ENCODE measurements around the gene RYR3. TPM values are rescaled to one million over a fixed set of nuclear protein-coding genes. Genes with fewer than 3 reads are reported as not detected.
A peak's percentile ranks its signal among the peaks of the same experiment; 100 is the strongest.

The RYR3 gene
- total RNA-seq, 2 experiments from 2014 or later: not detected

DNA sequence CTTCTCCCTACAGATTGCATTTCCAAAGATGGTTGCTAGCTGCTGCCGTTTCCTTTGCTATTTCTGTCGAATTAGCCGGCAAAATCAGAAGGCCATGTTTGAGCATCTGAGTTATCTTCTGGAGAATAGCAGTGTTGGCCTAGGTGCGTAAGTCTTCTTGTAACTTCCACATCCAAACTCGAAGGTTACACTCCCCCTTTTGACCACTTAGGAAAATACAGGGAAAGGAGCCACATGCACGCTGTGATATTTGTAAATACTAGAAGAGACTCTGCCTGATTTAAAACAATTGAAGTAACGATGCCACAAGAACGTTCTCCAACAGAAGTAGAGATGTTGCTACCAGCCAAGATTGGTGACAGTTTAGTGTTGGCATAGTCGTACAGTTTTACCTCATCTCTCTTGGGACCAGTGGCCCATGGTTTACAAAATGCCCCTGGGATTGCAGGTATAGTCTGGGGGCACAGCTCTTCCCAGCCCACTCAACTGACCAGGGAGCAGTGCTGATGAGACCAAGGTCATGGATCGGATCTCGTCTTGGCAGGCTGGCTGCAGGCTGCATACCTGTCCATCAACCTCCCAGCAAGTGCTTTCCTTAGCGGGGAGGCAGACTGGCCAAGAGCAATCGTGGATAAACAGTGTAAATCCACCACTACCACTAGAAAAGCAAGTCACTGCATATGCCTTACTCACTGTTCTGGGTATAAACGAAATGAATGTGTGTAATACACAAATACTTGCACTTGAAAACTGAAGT lies 389.1 kb downstream of the RYR3 start:
- no peak overlapping the region for H3K27ac Mint-ChIP-seq
- peaks cover 15% of the 10 kb centered on the region for H3K27me3 Mint-ChIP-seq
- ChIA-PET CTCF (interaction anchor here (0.5 to 3.4 kb wide), 31 partner anchors 9 to 1037 kb away, joined by 3 to 57 read pairs (median 4); no protein-coding TSS in a partner anchor), POLR2A (no interaction called here)
- no peak for DNase-seq
- H3K9me3 Mint-ChIP-seq: no peaks in the 10 kb centered on the region
- H3K4me1 Mint-ChIP-seq (ENCODE audit: low read depth): no peaks in the 10 kb centered on the region
- H3K36me3 Mint-ChIP-seq: no peaks in the 10 kb centered on the region
- intact Hi-C loops (cut with micrococcal nuclease): loop anchor here (1.0 to 2.0 kb wide), 2 partner anchors 407 to 614 kb away; no protein-coding TSS in a partner anchor
- no peak overlapping the region for H3K4me3 Mint-ChIP-seq

DNA sequence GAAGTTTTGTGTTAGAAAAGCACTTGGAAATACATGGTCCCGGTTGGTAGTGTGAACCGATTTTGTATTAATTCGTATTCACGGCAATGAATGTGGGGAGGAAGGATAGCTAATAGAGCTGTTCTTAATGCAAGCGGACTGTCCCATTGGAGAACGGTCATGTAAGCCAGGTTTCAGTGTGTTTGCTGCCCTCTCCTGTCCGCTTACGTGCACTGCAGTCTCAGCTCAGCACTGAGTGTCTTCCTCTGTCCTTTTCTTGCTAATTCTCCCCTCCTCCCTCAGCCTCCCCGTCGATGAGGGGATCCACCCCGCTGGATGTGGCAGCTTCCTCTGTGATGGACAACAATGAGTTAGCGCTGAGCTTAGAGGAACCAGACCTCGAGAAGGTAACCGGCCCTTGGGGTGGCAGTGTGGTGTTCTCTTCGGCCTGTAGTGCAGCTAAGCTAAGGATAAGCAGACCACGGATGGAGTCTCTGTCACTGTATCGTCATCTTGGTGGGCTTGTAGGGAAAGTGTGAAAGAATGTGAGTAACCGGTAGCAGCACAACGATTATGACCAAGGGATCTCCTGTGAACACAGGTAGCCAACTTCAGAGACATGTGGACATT lies 390.0 kb downstream of the RYR3 start:
- Mint-ChIP-seq H3K27ac (no peak overlapping the region), H3K4me3 (no peak overlapping the region), H3K36me3 (no peaks in the 10 kb centered on the region), H3K4me1 (ENCODE audit: low read depth) (no peaks in the 10 kb centered on the region), H3K9me3 (no peaks in the 10 kb centered on the region), H3K27me3 (peaks cover 12% of the 10 kb centered on the region)
- intact Hi-C loops (cut with micrococcal nuclease): loop anchor here (1.0 to 2.0 kb wide), 2 partner anchors 408 to 614 kb away; no protein-coding TSS in a partner anchor
- ChIA-PET POLR2A (no interaction called here), CTCF (interaction anchor here (0.5 to 3.4 kb wide), 40 partner anchors 10 to 1038 kb away, joined by 3 to 57 read pairs (median 4); no protein-coding TSS in a partner anchor)
- peak; percentile 71 for DNase-seq

DNA sequence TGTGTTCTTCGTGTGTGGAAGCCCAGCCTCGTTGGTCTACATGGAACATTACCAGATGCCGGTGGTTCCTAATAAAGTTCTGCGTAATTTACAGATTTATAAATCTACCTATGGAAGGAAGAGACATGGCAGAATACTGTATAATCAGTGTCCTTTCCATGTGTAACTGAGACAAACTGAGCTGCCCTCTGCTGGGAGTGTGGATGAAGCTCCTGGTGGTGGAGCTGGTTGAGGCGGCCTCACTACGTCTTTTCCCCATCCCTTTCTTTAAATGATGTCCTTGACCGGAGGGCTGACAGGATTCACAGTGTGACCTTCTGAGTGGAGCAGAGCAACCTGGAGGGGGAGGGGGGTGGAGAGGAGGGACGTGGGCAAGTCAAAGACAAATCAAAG lies 390.5 kb downstream of the RYR3 start:
- CTCF ChIA-PET: interaction anchor here (0.6 to 3.4 kb wide), 31 partner anchors 11 to 1038 kb away, joined by 3 to 57 read pairs (median 4); no protein-coding TSS in a partner anchor
- H3K9me3 Mint-ChIP-seq: no peaks in the 10 kb centered on the region
- H3K27me3 Mint-ChIP-seq: peaks cover 12% of the 10 kb centered on the region
- intact Hi-C loops (cut with micrococcal nuclease): loop anchor here (2.0 kb wide), 1 partner anchor 408 kb away; no protein-coding TSS in a partner anchor
- H3K36me3 Mint-ChIP-seq: no peaks in the 10 kb centered on the region
- DNase-seq: no peak
- no peak overlapping the region for H3K4me3 Mint-ChIP-seq
- H3K27ac Mint-ChIP-seq: no peak overlapping the region
- H3K4me1 Mint-ChIP-seq (ENCODE audit: low read depth): no peaks in the 10 kb centered on the region
- POLR2A ChIA-PET: no interaction called here

DNA sequence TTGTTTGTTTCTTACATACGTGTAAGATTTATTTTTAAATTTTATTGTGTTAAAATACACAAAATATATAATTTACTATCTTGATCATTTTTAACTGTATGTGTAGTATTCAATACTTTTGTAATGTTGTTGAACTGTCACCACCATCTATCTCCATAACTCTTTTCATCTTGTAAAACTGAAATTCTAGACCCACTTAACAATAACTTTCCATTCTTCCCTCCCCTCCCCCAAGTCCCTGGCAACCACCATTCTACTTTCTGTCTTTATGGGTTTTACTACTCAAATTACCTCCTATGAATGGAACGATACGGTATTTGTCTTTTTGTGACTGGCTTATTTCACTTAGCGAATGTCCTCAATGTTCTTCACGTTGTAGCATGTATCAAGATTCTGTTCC lies 395.4 kb downstream of the RYR3 start:
- H3K27ac Mint-ChIP-seq: no peak overlapping the region
- H3K4me1 Mint-ChIP-seq (ENCODE audit: low read depth): no peaks in the 10 kb centered on the region
- no peaks in the 10 kb centered on the region for H3K27me3 Mint-ChIP-seq
- no peak for DNase-seq
- no peaks in the 10 kb centered on the region for H3K36me3 Mint-ChIP-seq
- peaks cover 5% of the 10 kb centered on the region for H3K9me3 Mint-ChIP-seq
- CTCF ChIA-PET: interaction anchor here (0.8 kb wide), 1 partner anchor 414 kb away, joined by 3 read pairs; no protein-coding TSS in a partner anchor
- intact Hi-C loops (cut with micrococcal nuclease): no loop called here
- POLR2A ChIA-PET: no interaction called here
- no peak overlapping the region for H3K4me3 Mint-ChIP-seq

DNA sequence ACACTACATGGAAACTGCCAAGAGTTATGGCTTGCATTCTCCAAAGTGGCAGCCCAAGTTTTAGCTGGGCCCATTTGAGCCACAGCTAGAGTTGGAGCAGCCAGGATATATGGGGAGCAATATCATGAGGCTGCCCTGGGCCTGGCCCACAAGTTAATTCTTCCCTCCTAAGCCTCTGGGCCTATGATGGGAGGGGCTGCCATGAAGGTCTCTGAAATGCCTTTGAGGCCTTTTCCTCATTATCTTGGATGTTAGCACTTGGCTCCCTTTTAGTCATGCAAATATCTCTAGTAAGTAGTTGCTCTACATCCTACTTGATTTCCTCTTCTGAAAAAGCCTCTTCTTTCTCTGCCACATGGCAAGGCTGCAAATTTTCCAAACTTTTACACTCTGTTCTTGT lies 400.0 kb downstream of the RYR3 start:
- POLR2A ChIA-PET: no interaction called here
- Mint-ChIP-seq H3K4me3 (no peak overlapping the region), H3K9me3 (peaks cover 11% of the 10 kb centered on the region), H3K27me3 (no peaks in the 10 kb centered on the region), H3K36me3 (no peaks in the 10 kb centered on the region), H3K27ac (no peak overlapping the region), H3K4me1 (ENCODE audit: low read depth) (peaks cover under 1% of the 10 kb centered on the region)
- DNase-seq: no peak
- intact Hi-C loops (cut with micrococcal nuclease): no loop called here
- CTCF ChIA-PET: no interaction called here

DNA sequence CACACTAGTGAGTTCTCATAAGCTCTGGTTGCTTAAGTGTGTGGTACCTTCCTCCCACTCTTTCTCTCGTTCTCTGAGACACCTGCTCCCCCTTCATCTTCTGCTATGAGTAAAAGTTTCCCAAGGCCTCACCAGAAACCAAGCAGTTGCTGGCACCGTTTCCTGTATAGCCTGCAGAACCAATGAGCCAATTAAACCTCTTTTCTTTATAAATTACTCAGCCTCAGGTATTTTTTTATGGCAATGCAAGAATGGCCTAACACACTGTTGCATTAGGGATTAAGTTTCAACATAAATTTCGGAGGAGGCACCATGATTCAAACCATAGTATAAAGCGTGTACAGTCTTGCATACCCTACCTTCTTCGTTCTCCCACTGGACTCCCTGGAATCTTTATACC lies 405.3 kb downstream of the RYR3 start:
- Mint-ChIP-seq H3K4me3 (no peak overlapping the region), H3K9me3 (peaks cover 11% of the 10 kb centered on the region), H3K36me3 (no peaks in the 10 kb centered on the region), H3K4me1 (ENCODE audit: low read depth) (peaks cover 7% of the 10 kb centered on the region), H3K27me3 (peaks cover 2% of the 10 kb centered on the region), H3K27ac (no peak overlapping the region)
- intact Hi-C loops (cut with micrococcal nuclease): no loop called here
- POLR2A ChIA-PET: no interaction called here
- DNase-seq: peak; percentile 47
- CTCF ChIA-PET: interaction anchor here (1.1 to 1.7 kb wide), 3 partner anchors 15 to 21 kb away, joined by 3 to 7 read pairs (median 3); no protein-coding TSS in a partner anchor

DNA sequence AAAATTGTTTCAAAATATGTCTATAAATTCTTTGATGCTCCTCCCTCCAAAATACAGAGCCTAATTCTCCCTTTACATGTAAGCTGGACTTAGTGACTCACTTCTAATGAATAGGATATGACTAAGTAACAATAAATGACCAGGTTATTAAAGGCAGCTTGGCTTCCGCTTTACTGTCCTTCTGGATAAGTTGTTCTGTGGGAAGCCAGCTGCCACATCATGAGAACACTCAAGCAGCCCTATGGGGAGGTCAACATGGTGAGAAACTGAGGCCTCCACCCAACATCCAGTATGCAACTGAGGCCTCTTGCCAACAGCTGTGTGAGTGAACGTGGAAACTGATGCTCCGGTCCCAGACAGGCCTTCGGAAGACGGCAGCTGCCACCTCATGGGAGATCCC lies 410.2 kb downstream of the RYR3 start:
- intact Hi-C loops (cut with micrococcal nuclease): no loop called here

DNA sequence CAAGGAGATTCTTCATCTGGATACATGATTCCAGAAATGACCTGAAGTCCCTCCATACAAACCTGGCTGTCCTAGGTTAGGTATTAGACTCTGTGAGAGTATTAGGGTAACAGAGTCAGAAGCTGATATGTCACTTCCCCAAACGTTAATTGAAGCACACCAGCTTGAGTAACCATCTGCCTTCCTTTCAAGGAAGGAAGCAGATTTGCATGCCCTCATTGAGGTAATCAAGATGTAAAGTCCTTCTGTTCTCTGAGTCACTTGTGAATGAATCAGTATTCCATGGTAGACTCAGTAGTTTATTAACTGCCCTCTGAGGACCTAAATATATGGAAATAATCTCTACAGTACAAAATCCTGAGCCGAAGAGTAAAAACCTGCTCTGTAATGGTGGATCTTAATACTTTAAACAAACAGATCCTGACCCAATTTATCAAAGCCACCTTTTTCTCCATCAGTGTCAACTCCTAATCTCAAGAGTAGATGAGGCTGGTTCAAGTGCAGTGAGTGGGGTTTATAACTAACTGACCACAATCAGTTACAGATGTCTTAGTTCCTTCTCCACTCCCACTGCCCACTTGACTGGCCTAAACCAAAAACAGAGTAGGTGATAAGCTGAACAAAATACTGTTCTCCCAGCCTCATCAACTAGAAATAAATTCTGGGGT lies 411.4 kb downstream of the RYR3 start:
- POLR2A ChIA-PET: no interaction called here
- CTCF ChIA-PET: interaction anchor here (1.3 to 3.8 kb wide), 4 partner anchors 13 to 21 kb away, joined by 4 to 19 read pairs (median 6); no protein-coding TSS in a partner anchor
- Mint-ChIP-seq H3K4me3 (no peak overlapping the region), H3K9me3 (no peaks in the 10 kb centered on the region), H3K4me1 (ENCODE audit: low read depth) (no peaks in the 10 kb centered on the region), H3K27me3 (peaks cover 6% of the 10 kb centered on the region), H3K36me3 (no peaks in the 10 kb centered on the region), H3K27ac (no peak overlapping the region)
- intact Hi-C loops (cut with micrococcal nuclease): no loop called here
- no peak for DNase-seq

More for the DNA sequence above, 410.2 kb downstream of the RYR3 start:
- H3K36me3 Mint-ChIP-seq: no peaks in the 10 kb centered on the region
- no peak overlapping the region for H3K4me3 Mint-ChIP-seq
- peaks cover 4% of the 10 kb centered on the region for H3K4me1 Mint-ChIP-seq (ENCODE audit: low read depth)
- no peak for DNase-seq
- POLR2A ChIA-PET: no interaction called here
- peaks cover 4% of the 10 kb centered on the region for H3K9me3 Mint-ChIP-seq
- CTCF ChIA-PET: interaction anchor here (0.9 to 3.8 kb wide), 4 partner anchors 9 to 20 kb away, joined by 3 to 19 read pairs (median 6); no protein-coding TSS in a partner anchor
- H3K27ac Mint-ChIP-seq: no peak overlapping the region
- peaks cover 6% of the 10 kb centered on the region for H3K27me3 Mint-ChIP-seq

DNA sequence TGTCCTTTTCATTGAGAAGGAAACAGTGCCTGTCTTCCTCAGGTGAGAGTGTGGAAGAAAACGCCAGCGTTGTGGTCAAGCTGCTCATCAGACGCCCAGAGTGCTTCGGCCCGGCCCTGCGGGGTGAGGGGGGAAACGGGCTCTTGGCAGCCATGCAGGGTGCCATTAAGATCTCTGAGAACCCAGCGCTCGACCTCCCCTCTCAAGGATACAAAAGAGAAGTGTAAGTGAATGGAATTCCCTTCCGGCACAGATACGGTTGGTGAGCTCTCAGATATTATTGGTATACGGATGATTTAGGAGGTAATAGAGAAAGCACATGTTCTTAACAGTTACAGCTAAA lies 411.9 kb downstream of the RYR3 start:
- DNase-seq: no peak
- ChIA-PET POLR2A (no interaction called here), CTCF (interaction anchor here (1.5 to 3.8 kb wide), 2 partner anchors 15 to 22 kb away, joined by 4 to 19 read pairs; no protein-coding TSS in a partner anchor)
- Mint-ChIP-seq H3K4me1 (ENCODE audit: low read depth) (no peaks in the 10 kb centered on the region), H3K4me3 (no peak overlapping the region), H3K36me3 (no peaks in the 10 kb centered on the region), H3K9me3 (no peaks in the 10 kb centered on the region), H3K27ac (no peak overlapping the region), H3K27me3 (peaks cover 6% of the 10 kb centered on the region)
- intact Hi-C loops (cut with micrococcal nuclease): no loop called here

DNA sequence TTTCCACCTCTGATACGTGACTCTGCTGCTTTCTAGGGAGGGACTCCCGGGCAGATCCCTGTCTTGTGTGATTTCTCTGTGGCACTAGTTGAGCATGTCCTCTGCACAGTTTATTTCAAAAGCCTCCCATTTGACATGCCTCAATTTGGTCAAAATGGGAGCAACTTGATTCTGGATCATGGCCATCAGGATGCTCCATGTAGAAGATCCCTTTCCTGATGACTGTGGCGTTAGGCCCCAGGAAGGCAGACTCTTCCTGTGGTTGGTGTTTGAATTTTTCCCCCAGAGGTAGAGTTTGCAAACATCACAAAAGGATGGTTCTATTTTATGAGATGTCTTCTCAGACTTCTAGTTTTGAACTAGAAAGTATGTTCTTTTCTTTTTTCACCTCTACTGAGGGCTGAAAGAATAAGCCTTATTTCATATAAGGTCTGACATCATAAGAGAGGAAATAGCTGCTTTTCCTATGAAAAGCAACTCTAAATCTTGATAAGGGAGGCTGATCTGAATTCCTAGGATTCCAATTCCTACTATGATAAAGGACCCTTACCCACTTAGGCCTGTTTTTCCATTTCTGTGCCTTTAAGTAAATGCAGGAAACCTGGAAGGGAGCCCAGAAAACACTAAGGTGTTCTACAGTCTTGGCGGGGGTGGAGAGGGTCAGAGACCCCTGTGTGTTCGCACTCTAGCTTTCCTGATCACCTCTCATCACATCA lies 413.7 kb downstream of the RYR3 start:
- ChIA-PET CTCF (interaction anchor here (1.2 to 3.8 kb wide), 2 partner anchors 13 to 24 kb away, joined by 3 to 19 read pairs; no protein-coding TSS in a partner anchor), POLR2A (no interaction called here)
- Mint-ChIP-seq H3K27me3 (peaks cover 6% of the 10 kb centered on the region), H3K4me1 (ENCODE audit: low read depth) (no peaks in the 10 kb centered on the region), H3K4me3 (no peak overlapping the region), H3K9me3 (no peaks in the 10 kb centered on the region), H3K36me3 (no peaks in the 10 kb centered on the region), H3K27ac (no peak overlapping the region)
- no peak for DNase-seq
- intact Hi-C loops (cut with micrococcal nuclease): no loop called here

DNA sequence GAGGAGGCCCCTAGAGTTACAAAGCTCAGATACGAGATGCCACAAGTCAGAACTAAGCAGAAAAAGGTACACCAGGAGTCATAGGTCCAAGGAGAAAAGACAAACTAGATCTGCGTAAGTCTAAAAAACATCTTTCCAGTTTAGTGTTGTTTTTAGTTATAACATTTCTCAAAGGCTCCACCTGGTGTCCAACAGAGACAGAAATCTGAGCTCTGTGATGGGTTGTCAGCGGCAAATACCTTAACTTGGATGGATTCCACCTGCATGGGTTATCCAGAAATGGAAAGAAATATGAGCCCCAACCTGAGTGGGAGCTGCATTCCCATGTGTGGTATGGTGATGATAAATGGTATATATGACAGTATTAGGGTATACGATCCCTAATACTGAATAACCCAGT lies 418.9 kb downstream of the RYR3 start:
- CTCF ChIA-PET: interaction anchor here (1.5 to 2.3 kb wide), 3 partner anchors 9 to 437 kb away, joined by 5 to 8 read pairs (median 5); no protein-coding TSS in a partner anchor
- DNase-seq: no peak
- H3K4me3 Mint-ChIP-seq: no peak overlapping the region
- intact Hi-C loops (cut with micrococcal nuclease): no loop called here
- POLR2A ChIA-PET: no interaction called here
- H3K27me3 Mint-ChIP-seq: no peaks in the 10 kb centered on the region
- no peaks in the 10 kb centered on the region for H3K36me3 Mint-ChIP-seq
- H3K27ac Mint-ChIP-seq: no peak overlapping the region
- no peaks in the 10 kb centered on the region for H3K4me1 Mint-ChIP-seq (ENCODE audit: low read depth)
- no peaks in the 10 kb centered on the region for H3K9me3 Mint-ChIP-seq

All from activated CD4-positive, alpha-beta memory T cell treated with anti-CD3 and anti-CD28 coated beads for 36 hours (primary cell).